Measurements from ENCODE around the gene ONECUT2. TPM values are rescaled to one million over a fixed set of nuclear protein-coding genes. Genes with fewer than 3 reads are reported as not detected.

Gene ONECUT2
- total RNA-seq, 1 donor from 2014 or later = 0.41 TPM

- no peak for DNase-seq
- H3K27ac ChIP-seq (replicated peaks) = no peak overlapping the region
- peaks cover 27% of the 10 kb centered on the region for H3K27me3 ChIP-seq (ENCODE audit: low read depth)
- no peak overlapping the region for H3K4me3 ChIP-seq
- H3K4me1 ChIP-seq = no peaks in the 10 kb centered on the region
- H3K36me3 ChIP-seq = no peaks in the 10 kb centered on the region
- intact Hi-C loops (cut with micrococcal nuclease) = no loop called here
- H3K9me3 ChIP-seq (replicated peaks) = no peaks in the 10 kb centered on the region
- TF ChIP-seq CTCF (IDR thresholded peaks at IDR 0.05; ENCODE audit: borderline replicate concordance) = no peak
Measured at GRCh38 chr18:57475408-57475807, 40.2 kb downstream of the ONECUT2 start.

- peaks cover 26% of the 10 kb centered on the region for H3K27me3 ChIP-seq (ENCODE audit: low read depth)
- no peak for DNase-seq
- intact Hi-C loops (cut with micrococcal nuclease) = no loop called here
- no peaks in the 10 kb centered on the region for H3K4me1 ChIP-seq
- H3K36me3 ChIP-seq = no peaks in the 10 kb centered on the region
- no peak overlapping the region for H3K4me3 ChIP-seq
- no peak overlapping the region for H3K27ac ChIP-seq (replicated peaks)
- TF ChIP-seq CTCF (IDR thresholded peaks at IDR 0.05; ENCODE audit: borderline replicate concordance) = no peak
- no peaks in the 10 kb centered on the region for H3K9me3 ChIP-seq (replicated peaks)
Measured at GRCh38 chr18:57475903-57476302, 40.7 kb downstream of the ONECUT2 start.

- intact Hi-C loops (cut with micrococcal nuclease) = no loop called here
- peaks cover 11% of the 10 kb centered on the region for H3K27me3 ChIP-seq (ENCODE audit: low read depth)
Measured at GRCh38 chr18:57480733-57481132, 45.6 kb downstream of the ONECUT2 start.

GRCh38 chr18:57497372-57498294 is 62.5 kb downstream of the ONECUT2 start:
- H3K27ac ChIP-seq (replicated peaks) = no peak overlapping the region
- no peak for TF ChIP-seq CTCF (IDR thresholded peaks at IDR 0.05; ENCODE audit: borderline replicate concordance)
- H3K4me1 ChIP-seq = peaks cover 9% of the 10 kb centered on the region
- no peak for DNase-seq
- intact Hi-C loops (cut with micrococcal nuclease) = no loop called here
- no peaks in the 10 kb centered on the region for H3K27me3 ChIP-seq (ENCODE audit: low read depth)
- H3K4me3 ChIP-seq = no peak overlapping the region
- no peaks in the 10 kb centered on the region for H3K36me3 ChIP-seq
- no peaks in the 10 kb centered on the region for H3K9me3 ChIP-seq (replicated peaks)

More at GRCh38 chr18:57480733-57481132, 45.6 kb downstream of the ONECUT2 start:
- no peak overlapping the region for H3K4me3 ChIP-seq
- H3K27ac ChIP-seq (replicated peaks) = no peak overlapping the region
- no peak for TF ChIP-seq CTCF (IDR thresholded peaks at IDR 0.05; ENCODE audit: borderline replicate concordance)
- H3K4me1 ChIP-seq = no peaks in the 10 kb centered on the region
- no peaks in the 10 kb centered on the region for H3K9me3 ChIP-seq (replicated peaks)
- no peak for DNase-seq
- no peaks in the 10 kb centered on the region for H3K36me3 ChIP-seq

GRCh38 chr18:57498682-57499256 is 63.6 kb downstream of the ONECUT2 start:
- DNase-seq = no peak
- no peaks in the 10 kb centered on the region for H3K9me3 ChIP-seq (replicated peaks)
- peaks cover 9% of the 10 kb centered on the region for H3K4me1 ChIP-seq
- H3K27ac ChIP-seq (replicated peaks) = no peak overlapping the region
- H3K4me3 ChIP-seq = no peak overlapping the region
- no peaks in the 10 kb centered on the region for H3K36me3 ChIP-seq
- TF ChIP-seq CTCF (IDR thresholded peaks at IDR 0.05; ENCODE audit: borderline replicate concordance) = no peak
- intact Hi-C loops (cut with micrococcal nuclease) = no loop called here
- no peaks in the 10 kb centered on the region for H3K27me3 ChIP-seq (ENCODE audit: low read depth)

All from left ventricle myocardium inferior (tissue), 1 donor.